Measurements from ENCODE around the gene WDR86.

Gene WDR86

DNA sequence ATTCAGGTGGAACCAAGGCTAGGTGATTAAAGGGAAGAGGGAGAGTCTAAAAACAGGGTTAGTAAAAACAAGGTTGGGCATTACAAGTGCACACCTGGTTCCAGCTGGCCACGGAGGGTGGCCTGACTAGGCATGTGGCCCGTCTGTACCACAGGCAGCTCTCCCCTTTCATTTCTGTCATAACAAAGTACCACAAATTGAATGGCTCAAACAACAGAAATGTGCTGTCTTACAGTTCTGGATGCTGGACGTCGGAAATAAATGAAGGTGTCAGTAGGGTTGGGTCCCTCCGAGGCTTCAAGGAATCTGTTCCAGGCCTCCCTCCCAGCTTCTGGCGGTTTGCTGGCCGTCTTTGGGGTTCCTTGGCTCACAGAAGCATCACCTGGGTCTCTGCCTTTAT is 13.4 kb upstream of the WDR86 start:
- Histone ChIP-seq H3K9ac (ENCODE audit: low read length) (no peak overlapping the region), H3K9me3 (ENCODE audit: low read length) (no peaks in the 10 kb centered on the region), H3K4me3 (ENCODE audit: low read depth in 1 of 2, low read length in 2 of 2) (no peak overlapping the region), H3K27ac (ENCODE audit: low read depth, low read length) (no peak overlapping the region), H3K27me3 (ENCODE audit: control insufficient read depth in 1 of 2, insufficient read depth in 2 of 2, low read length in 2 of 2) (no peaks in the 10 kb centered on the region), H3K36me3 (ENCODE audit: insufficient read depth, low read length) (no peaks in the 10 kb centered on the region), H3K4me1 (ENCODE audit: insufficient read depth, low read length) (no peaks in the 10 kb centered on the region)

DNA sequence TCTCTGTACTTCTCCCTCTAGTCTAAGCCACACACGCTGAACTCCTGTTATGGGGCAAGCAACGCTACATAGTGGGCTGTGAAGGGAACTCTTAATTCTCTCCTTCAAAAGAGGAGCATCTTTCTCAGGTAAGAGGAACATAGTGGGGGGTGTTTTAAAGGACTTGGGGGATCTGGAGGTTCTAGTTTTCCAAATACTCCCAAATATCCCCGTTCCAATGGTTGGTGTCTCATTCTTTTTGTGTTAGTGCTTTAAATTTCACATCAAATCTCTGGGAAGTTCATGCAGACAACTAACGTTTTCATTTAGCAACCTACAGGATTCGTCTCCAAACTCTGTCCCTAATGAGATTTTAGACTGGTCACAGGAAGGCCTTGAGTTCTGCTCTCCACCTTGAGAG is 12.4 kb upstream of the WDR86 start:
- no peaks in the 10 kb centered on the region for H3K9me3 ChIP-seq (ENCODE audit: low read length)
- no peaks in the 10 kb centered on the region for H3K27me3 ChIP-seq (ENCODE audit: control insufficient read depth in 1 of 2, insufficient read depth in 2 of 2, low read length in 2 of 2)
- no peaks in the 10 kb centered on the region for H3K4me1 ChIP-seq (ENCODE audit: insufficient read depth, low read length)
- no peak overlapping the region for H3K4me3 ChIP-seq (ENCODE audit: low read depth in 1 of 2, low read length in 2 of 2)
- H3K36me3 ChIP-seq (ENCODE audit: insufficient read depth, low read length), result no peaks in the 10 kb centered on the region
- no peak overlapping the region for H3K27ac ChIP-seq (ENCODE audit: low read depth, low read length)
- no peak overlapping the region for H3K9ac ChIP-seq (ENCODE audit: low read length)

DNA sequence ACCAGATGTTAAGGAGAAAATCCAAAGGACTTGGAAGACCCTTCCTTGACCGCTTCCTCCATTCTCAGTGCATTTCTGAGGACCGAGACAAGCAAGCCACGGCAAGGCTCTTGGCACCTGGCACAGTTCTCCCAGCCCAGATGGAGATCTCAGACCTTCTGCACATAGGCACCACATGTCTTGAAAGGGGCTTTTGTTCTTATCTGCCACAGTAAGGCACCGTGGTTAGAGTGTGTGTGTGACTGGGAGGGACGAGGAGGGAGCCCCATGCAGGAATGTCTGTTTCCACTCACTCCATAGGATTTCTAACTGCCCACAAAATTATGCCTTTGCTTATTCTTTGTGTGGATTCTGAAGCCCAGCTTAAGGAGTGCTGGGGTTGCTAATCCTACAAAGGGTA is 10.3 kb upstream of the WDR86 start:
- Histone ChIP-seq H3K27me3 (ENCODE audit: control insufficient read depth in 1 of 2, insufficient read depth in 2 of 2, low read length in 2 of 2) (no peaks in the 10 kb centered on the region), H3K4me1 (ENCODE audit: insufficient read depth, low read length) (no peaks in the 10 kb centered on the region), H3K36me3 (ENCODE audit: insufficient read depth, low read length) (no peaks in the 10 kb centered on the region), H3K27ac (ENCODE audit: low read depth, low read length) (no peak overlapping the region), H3K4me3 (ENCODE audit: low read depth in 1 of 2, low read length in 2 of 2) (no peak overlapping the region), H3K9me3 (ENCODE audit: low read length) (no peaks in the 10 kb centered on the region), H3K9ac (ENCODE audit: low read length) (no peak overlapping the region)

DNA sequence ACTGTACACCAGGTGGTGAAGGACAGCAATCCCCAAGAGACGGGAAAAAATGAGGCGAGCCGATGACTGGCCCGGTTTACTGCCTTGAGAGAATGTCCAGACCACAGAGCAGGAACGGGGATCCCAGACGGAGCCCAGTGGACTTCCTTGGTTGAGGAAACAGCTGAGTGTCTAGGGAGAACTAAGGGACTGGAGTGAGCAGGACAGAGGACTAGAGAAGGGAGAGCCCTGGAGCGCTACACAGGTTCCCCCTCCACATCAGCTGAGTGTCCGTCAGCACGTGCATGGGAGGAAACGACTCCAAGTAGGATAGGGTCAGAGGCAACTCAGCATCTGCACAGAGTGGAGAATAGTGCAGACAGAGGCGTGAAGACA is 7.1 kb upstream of the WDR86 start:
- Histone ChIP-seq H3K27me3 (ENCODE audit: control insufficient read depth in 1 of 2, insufficient read depth in 2 of 2, low read length in 2 of 2) (peaks cover 0 to 3% of the 10 kb centered on the region in 2 donors), H3K27ac (ENCODE audit: low read depth, low read length) (no peak overlapping the region), H3K9ac (ENCODE audit: low read length) (no peak overlapping the region), H3K4me1 (ENCODE audit: insufficient read depth, low read length) (no peaks in the 10 kb centered on the region), H3K36me3 (ENCODE audit: insufficient read depth, low read length) (no peaks in the 10 kb centered on the region), H3K4me3 (ENCODE audit: low read depth in 1 of 2, low read length in 2 of 2) (no peak overlapping the region), H3K9me3 (ENCODE audit: low read length) (no peaks in the 10 kb centered on the region)

DNA sequence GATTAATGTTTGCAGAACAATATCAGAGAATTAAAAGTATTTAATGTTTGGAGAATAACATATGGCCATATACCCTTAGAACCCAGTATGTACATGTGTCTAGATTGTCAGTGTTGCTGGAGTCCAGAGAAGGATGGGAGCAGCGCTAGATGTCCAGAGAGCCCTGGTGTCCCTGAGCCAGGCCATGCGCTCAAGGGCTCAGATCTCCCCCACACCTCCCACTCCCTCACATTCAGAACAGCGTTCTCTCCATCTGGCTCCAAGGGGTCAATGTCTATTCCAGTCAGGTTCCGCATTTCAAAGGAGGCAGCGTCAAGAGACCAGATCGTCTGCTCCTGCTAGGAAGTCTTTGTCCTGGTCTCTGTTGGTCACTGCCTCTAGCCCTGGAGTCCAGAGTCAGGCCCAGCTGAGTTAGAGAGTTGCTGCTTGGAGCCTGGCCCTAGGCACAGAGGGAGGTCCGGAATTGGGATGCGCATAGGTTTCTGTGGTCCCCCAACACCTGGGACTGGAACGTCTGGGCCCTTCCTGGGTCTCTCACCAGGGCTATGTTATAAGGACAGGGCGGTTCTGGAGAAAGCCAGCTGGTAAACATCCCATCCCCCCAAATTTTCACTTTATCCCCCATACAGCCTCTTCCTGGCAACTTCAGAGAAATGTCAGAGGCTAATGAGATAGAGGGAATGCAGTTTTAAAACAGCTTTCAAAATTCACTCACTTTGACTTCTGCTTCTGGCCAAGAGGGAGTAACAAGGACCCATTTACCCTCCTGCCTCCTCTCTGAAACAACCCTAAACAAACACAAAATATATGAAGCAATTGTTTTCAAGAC is 6.5 kb upstream of the WDR86 start:
- H3K27ac ChIP-seq (ENCODE audit: low read depth, low read length), result no peak overlapping the region
- H3K27me3 ChIP-seq (ENCODE audit: control insufficient read depth in 1 of 2, insufficient read depth in 2 of 2, low read length in 2 of 2), result peaks cover 0 to 9% of the 10 kb centered on the region in 2 donors
- H3K36me3 ChIP-seq (ENCODE audit: insufficient read depth, low read length), result no peaks in the 10 kb centered on the region
- no peak overlapping the region for H3K9ac ChIP-seq (ENCODE audit: low read length)
- no peaks in the 10 kb centered on the region for H3K9me3 ChIP-seq (ENCODE audit: low read length)
- H3K4me1 ChIP-seq (ENCODE audit: insufficient read depth, low read length), result no peaks in the 10 kb centered on the region
- H3K4me3 ChIP-seq (ENCODE audit: low read depth in 1 of 2, low read length in 2 of 2), result no peak overlapping the region

DNA sequence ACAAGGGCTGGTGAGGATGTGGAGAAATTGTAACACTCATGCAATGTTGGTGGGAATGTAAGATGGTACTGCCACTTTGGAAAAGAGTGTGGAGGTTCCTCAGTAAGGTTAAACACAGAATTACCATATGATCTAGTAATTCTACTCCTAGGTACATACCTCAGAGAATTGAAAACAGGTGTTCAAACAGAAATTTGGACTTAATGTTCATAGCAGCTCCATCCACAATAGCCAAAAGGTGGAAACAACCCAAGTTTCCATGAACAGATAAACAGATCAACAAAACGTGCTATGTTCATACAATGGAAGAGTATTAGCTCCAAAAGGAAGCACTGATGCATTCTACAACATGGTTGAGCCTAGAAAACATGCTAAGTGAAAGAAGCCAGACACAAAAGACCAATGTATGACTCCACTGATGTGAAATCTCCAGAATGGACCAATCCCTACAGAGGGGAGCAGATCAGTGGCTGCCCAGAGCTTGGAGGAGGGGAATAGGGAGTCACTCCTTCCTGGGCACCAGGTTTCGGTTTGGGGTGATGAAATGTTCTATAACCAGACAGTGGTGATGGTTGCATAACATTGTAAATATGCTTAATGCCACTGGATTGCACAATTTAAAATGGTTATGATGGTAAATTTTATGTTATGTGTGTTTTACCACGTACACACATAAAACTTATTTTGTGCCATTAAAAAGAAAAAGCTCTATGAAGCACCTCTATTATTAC is 5.7 kb upstream of the WDR86 start:
- H3K36me3 ChIP-seq (ENCODE audit: insufficient read depth, low read length), result no peaks in the 10 kb centered on the region
- no peak overlapping the region for H3K9ac ChIP-seq (ENCODE audit: low read length)
- H3K4me3 ChIP-seq (ENCODE audit: low read depth in 1 of 2, low read length in 2 of 2), result no peak overlapping the region
- H3K9me3 ChIP-seq (ENCODE audit: low read length), result no peaks in the 10 kb centered on the region
- no peaks in the 10 kb centered on the region for H3K4me1 ChIP-seq (ENCODE audit: insufficient read depth, low read length)
- peaks cover 0 to 17% of the 10 kb centered on the region in 2 donors for H3K27me3 ChIP-seq (ENCODE audit: control insufficient read depth in 1 of 2, insufficient read depth in 2 of 2, low read length in 2 of 2)
- H3K27ac ChIP-seq (ENCODE audit: low read depth, low read length), result no peak overlapping the region

DNA sequence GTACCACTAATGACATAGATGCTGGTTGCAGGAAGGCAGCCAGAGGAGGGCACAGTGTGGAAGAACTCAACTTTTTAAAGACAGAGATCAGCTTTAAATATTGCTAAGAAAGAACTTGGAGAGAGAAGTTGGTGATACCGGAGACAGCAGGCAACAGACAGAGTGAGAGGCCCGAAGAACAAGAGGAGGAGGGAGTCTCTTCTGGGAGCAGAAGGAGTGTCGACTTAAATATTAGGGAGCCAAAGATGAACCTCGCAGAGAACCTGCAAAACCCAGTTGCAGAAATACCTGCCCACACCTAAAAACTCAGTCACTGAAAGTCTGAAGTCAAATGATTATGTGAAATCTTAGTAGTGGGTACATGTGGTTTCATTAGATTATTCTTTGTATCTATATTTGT is 3.4 kb upstream of the WDR86 start:
- H3K27me3 ChIP-seq (ENCODE audit: control insufficient read depth in 1 of 2, insufficient read depth in 2 of 2, low read length in 2 of 2), result peaks cover 6 to 33% of the 10 kb centered on the region in 2 donors
- no peaks in the 10 kb centered on the region for H3K36me3 ChIP-seq (ENCODE audit: insufficient read depth, low read length)
- no peaks in the 10 kb centered on the region for H3K4me1 ChIP-seq (ENCODE audit: insufficient read depth, low read length)
- H3K9me3 ChIP-seq (ENCODE audit: low read length), result no peaks in the 10 kb centered on the region
- no peak overlapping the region for H3K4me3 ChIP-seq (ENCODE audit: low read depth in 1 of 2, low read length in 2 of 2)
- no peak overlapping the region for H3K27ac ChIP-seq (ENCODE audit: low read depth, low read length)
- H3K9ac ChIP-seq (ENCODE audit: low read length), result no peak overlapping the region

DNA sequence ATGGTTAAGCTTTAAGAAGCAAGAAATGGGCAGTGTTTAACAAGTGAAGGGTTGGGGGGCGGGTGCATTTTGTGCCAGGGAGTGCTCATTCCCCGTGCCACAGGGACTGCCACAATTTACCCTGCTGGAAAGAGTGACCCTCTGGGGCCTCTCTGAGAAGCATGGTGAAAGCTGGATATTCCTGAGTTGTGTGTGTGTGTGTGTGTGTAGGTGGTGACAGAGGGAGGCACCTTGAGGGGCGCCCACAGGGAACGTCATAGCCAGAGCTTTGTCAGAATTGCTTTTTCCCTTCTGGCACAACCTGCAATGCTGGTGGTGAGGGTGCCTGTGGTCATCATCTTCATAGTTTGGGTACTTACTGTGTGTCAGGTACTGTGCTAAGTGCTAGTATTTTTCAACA is 2.5 kb upstream of the WDR86 start:
- no peaks in the 10 kb centered on the region for H3K36me3 ChIP-seq (ENCODE audit: insufficient read depth, low read length)
- no peak overlapping the region for H3K9ac ChIP-seq (ENCODE audit: low read length)
- H3K4me3 ChIP-seq (ENCODE audit: low read depth in 1 of 2, low read length in 2 of 2), result no peak overlapping the region
- no peaks in the 10 kb centered on the region for H3K4me1 ChIP-seq (ENCODE audit: insufficient read depth, low read length)
- H3K27ac ChIP-seq (ENCODE audit: low read depth, low read length), result no peak overlapping the region
- H3K27me3 ChIP-seq (ENCODE audit: control insufficient read depth in 1 of 2, insufficient read depth in 2 of 2, low read length in 2 of 2), result peaks cover 6 to 33% of the 10 kb centered on the region in 2 donors
- no peaks in the 10 kb centered on the region for H3K9me3 ChIP-seq (ENCODE audit: low read length)

DNA sequence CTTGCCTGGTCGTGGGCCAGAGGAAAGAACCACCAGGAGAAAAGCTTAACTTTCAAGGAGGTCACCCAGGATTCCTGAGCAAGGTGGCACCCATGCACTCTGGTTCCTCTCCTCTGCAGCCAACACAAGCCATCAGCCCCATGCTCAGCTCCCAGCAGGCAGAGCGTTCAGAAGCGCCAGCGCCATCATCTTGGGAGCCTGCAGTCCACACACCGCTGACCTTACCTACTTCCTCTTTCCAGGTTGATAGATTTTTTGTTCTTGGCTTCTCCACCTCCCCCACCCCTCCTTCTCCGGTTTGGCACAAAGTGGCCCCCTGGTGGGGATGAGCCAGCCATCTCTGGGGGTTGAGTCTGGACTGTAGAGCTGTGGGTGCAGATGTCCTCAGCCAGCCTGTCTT is 1.7 kb upstream of the WDR86 start:
- no peaks in the 10 kb centered on the region for H3K4me1 ChIP-seq (ENCODE audit: insufficient read depth, low read length)
- no peak overlapping the region for H3K9ac ChIP-seq (ENCODE audit: low read length)
- no peaks in the 10 kb centered on the region for H3K9me3 ChIP-seq (ENCODE audit: low read length)
- H3K4me3 ChIP-seq (ENCODE audit: low read depth in 1 of 2, low read length in 2 of 2), result no peak overlapping the region
- no peak overlapping the region for H3K27ac ChIP-seq (ENCODE audit: low read depth, low read length)
- H3K27me3 ChIP-seq (ENCODE audit: control insufficient read depth in 1 of 2, insufficient read depth in 2 of 2, low read length in 2 of 2), result peaks cover 6 to 33% of the 10 kb centered on the region in 2 donors
- no peaks in the 10 kb centered on the region for H3K36me3 ChIP-seq (ENCODE audit: insufficient read depth, low read length)

DNA sequence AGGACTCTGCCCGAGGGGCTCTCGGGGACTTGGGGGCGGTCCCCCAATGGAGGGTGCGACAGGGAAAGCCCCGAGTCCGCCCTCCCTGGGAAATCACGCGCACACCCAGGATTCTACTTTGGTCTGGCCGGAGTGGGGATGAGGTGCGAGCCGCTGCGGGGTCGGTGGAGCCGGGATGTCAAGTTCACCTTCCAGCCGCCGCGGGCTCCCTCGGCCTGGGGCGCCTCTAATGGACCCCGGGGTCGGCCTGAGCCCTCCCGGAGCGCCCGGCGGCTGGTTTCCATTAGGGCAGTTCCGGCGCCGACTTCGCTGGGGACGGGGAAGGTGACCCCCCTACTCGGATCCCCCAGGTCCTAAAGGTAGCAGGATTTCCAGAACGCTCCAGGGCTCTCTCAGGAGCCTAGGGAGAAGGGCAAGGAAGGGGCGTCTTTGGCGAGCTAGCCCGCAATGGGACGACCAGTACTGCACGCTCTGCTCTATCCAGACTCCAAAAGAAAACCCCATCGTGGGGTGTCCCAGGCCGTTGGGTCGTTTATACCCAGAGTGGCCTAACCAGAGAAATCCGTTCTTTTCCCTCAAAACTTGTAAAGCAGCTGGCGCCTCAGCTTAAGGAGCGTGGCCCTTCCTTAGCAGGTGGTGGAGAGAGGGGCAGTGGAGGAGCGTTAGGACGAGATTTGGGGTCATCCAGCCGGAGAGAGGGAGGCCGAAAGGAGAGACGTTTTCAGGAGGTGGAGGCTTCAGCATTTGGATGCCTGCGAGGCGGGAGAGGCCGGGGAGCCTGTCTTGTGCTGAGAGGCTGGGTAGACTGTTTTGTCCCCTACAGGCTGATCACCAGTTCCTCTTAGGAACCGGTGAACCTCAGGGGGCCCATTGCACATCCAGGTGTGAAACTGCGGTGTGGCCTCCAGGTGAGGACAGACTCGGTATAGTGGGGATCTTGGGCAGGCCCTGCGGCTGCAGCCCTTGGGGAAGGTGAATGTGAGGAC is 860 bp upstream of the WDR86 start:
- Histone ChIP-seq H3K4me1 (ENCODE audit: insufficient read depth, low read length) (no peaks in the 10 kb centered on the region), H3K36me3 (ENCODE audit: insufficient read depth, low read length) (no peaks in the 10 kb centered on the region), H3K9ac (ENCODE audit: low read length) (no peak overlapping the region), H3K27ac (ENCODE audit: low read depth, low read length) (no peak overlapping the region), H3K9me3 (ENCODE audit: low read length) (no peaks in the 10 kb centered on the region), H3K27me3 (ENCODE audit: control insufficient read depth in 1 of 2, insufficient read depth in 2 of 2, low read length in 2 of 2) (peaks cover 6 to 33% of the 10 kb centered on the region in 2 donors), H3K4me3 (ENCODE audit: low read depth in 1 of 2, low read length in 2 of 2) (peak overlapping the region; percentile 43 to 62)
